22Rv1 (cell line): ENCODE results near the gene TBCK.
"Not testable (repeated sequence)": the region's sequence is repeated elsewhere in the genome, so short reads cannot be mapped to it uniquely, and the experiment has no call there.

Source experiments
- H3K27ac ChIP-seq: fragments of 450-650 bp; 2 replicates; pipeline ENCODE4 v1.5.1; 2017
- CTCF ChIP-seq: fragments of 450-650 bp; IDR thresholded peaks from 2 replicates; pipeline ENCODE4 v1.5.1; 2017; ENCODE audit warnings: mild to moderate bottlenecking
- ZFX ChIP-seq: fragments of 450-650 bp; IDR thresholded peaks from 2 replicates; pipeline ENCODE4 v1.6.1; 2017; ENCODE audit warnings: antibody characterized with exemption, borderline replicate concordance

TBCK gene

GRCh38 chr4:106149911-106150310, 166.1 kb downstream of the TBCK start:
- TF ChIP-seq ZFX (no peak), CTCF (no peak)
- H3K27ac ChIP-seq: no peak overlapping the region

- H3K27ac ChIP-seq: no peak overlapping the region
- TF ChIP-seq ZFX (no peak), CTCF (no peak)
Measured at GRCh38 chr4:106149026-106149425, 167.0 kb downstream of the TBCK start.

- H3K27ac ChIP-seq: no peak overlapping the region
- TF ChIP-seq ZFX (no peak), CTCF (no peak)
Measured at GRCh38 chr4:106142616-106143127, 173.3 kb downstream of the TBCK start.

GRCh38 chr4:106140601-106141000, 175.4 kb downstream of the TBCK start:
- no peak overlapping the region for H3K27ac ChIP-seq
- no peak for TF ChIP-seq CTCF
- TF ChIP-seq ZFX: no peak

GRCh38 chr4:106136777-106137331, 179.2 kb downstream of the TBCK start:
- TF ChIP-seq ZFX: no peak
- TF ChIP-seq CTCF: no peak
- H3K27ac ChIP-seq: no peak overlapping the region

- no peak overlapping the region for H3K27ac ChIP-seq
- TF ChIP-seq ZFX: no peak
Measured at GRCh38 chr4:106132045-106132444, 184.0 kb downstream of the TBCK start.

GRCh38 chr4:106126062-106126461, 189.9 kb downstream of the TBCK start:
- no peak for TF ChIP-seq ZFX
- TF ChIP-seq CTCF: no peak
- H3K27ac ChIP-seq: no peak overlapping the region

- H3K27ac ChIP-seq: not testable (repeated sequence)
Measured at GRCh38 chr4:106119949-106120555, 196.0 kb downstream of the TBCK start.
